OCI-LY7 (cell line): ENCODE results near the gene KATNBL1. TPM values are rescaled to one million over a fixed set of nuclear protein-coding genes. Genes with fewer than 3 reads are reported as not detected.

ENCODE experiments used
- BruUV-seq: library from RNA; stranded (reverse); fragments of 400-500 nt; replicated peaks from 2 replicates; lab custom pipeline; 2021; lab: Mats Ljungman, UMichigan
- CTCF ChIA-PET: fragments of 300-600 bp; sonication (Branson Sonifier 250); formaldehyde crosslinking; loops from one replicate; lab custom pipeline; 2022; ENCODE audit warnings: antibody characterized with exemption; ENCODE audit not compliant: unreplicated experiment; lab: Charles Lee
- POLR2A ChIA-PET: fragments of 300-600 bp; sonication (Branson Sonifier 250); formaldehyde crosslinking; loops from one replicate; lab custom pipeline; 2022; ENCODE audit warnings: antibody characterized with exemption; lab: Charles Lee
- DNase-seq: peaks from one replicate; pipeline ENCODE4 v3.0.0-alpha.2; 2015; ENCODE audit warnings: low spot score
- H2AFZ ChIP-seq: fragments of 200-600 bp; sonication (generic), shearing (Covaris generic); 2 replicates; pipeline ENCODE4 v1.6.1; 2014; ENCODE audit warnings: mild to moderate bottlenecking, antibody characterized with exemption, low read length, moderate library complexity
- H3K27ac ChIP-seq: fragments of 200-600 bp; sonication (generic); 2 replicates; pipeline ENCODE4 v1.5.1; 2014; ENCODE audit warnings: mixed run types, low read depth, mild to moderate bottlenecking, moderate library complexity, low read length, inconsistent platforms; ENCODE audit not compliant: poor library complexity, severe bottlenecking
- H3K36me3 ChIP-seq: fragments of 200-600 bp; sonication (generic); 2 replicates; pipeline ENCODE4 v1.6.1; 2014; ENCODE audit warnings: mild to moderate bottlenecking, antibody characterized with exemption, low read length, moderate library complexity, mixed read lengths; ENCODE audit not compliant: insufficient read depth
- H3K4me1 ChIP-seq: fragments of 200-600 bp; sonication (generic); 2 replicates; pipeline ENCODE4 v1.5.1; 2014; ENCODE audit warnings: mild to moderate bottlenecking, low read length; ENCODE audit not compliant: insufficient read depth, poor library complexity, severe bottlenecking
- H3K4me2 ChIP-seq: fragments of 200-600 bp; sonication (generic); 2 replicates; pipeline ENCODE4 v1.6.1; 2014; ENCODE audit warnings: mild to moderate bottlenecking, low read length
- H3K4me3 ChIP-seq: fragments of 200-600 bp; sonication (generic); 2 replicates; pipeline ENCODE4 v1.5.1; 2014; ENCODE audit warnings: mild to moderate bottlenecking, low read depth, low read length; ENCODE audit not compliant: poor library complexity, severe bottlenecking
- H3K79me2 ChIP-seq: fragments of 200-600 bp; sonication (generic); 2 replicates; pipeline ENCODE4 v1.6.1; 2016; ENCODE audit warnings: low read depth, mild to moderate bottlenecking, low read length, moderate library complexity, mixed read lengths; ENCODE audit not compliant: insufficient read depth
- H3K9me2 ChIP-seq: fragments of 200-600 bp; sonication (generic); 2 replicates; pipeline ENCODE4 v1.6.1; 2016; ENCODE audit warnings: mild to moderate bottlenecking, low read length, mixed read lengths; ENCODE audit not compliant: insufficient read depth
- H3K9me3 ChIP-seq: fragments of 200-600 bp; sonication (generic); 2 replicates; pipeline ENCODE4 v1.6.1; 2014; ENCODE audit warnings: mild to moderate bottlenecking, mixed run types, low read length, mixed read lengths
- H4K20me1 ChIP-seq: fragments of 200-600 bp; sonication (generic); 2 replicates; pipeline ENCODE4 v1.6.1; 2014; ENCODE audit warnings: mild to moderate bottlenecking, antibody characterized with exemption, low read length, moderate library complexity, mixed read lengths; ENCODE audit not compliant: insufficient read depth
- CTCF ChIP-seq: fragments of 200-600 bp; sonication (generic); conservative IDR thresholded peaks from 2 replicates; pipeline ENCODE4 v1.5.1; 2014; ENCODE audit warnings: mild to moderate bottlenecking, antibody characterized with exemption, low read length, moderate library complexity, mixed read lengths
- EZH2phosphoT487 ChIP-seq: fragments of 200-600 bp; sonication (generic); IDR thresholded peaks from 2 replicates; pipeline ENCODE4 v1.6.1; 2018; ENCODE audit warnings: low read depth, borderline replicate concordance, mild to moderate bottlenecking, mixed run types, antibody characterized with exemption, low read length, moderate library complexity, mixed read lengths
- intact Hi-C: fragments of 100-400 bp; cut with micrococcal nuclease; formaldehyde crosslinking; loops from one replicate; pipeline ENCODE4 v1.10.0; 2022; ENCODE audit not compliant: unreplicated experiment
- total RNA-seq, 2 experiments: library from RNA; depleted of rRNA in 1 of 2; stranded (reverse); fragments of >200 nt in 1 of 2; shearing (Covaris generic) in 1 of 2; gene quantifications; 2 replicates each; pipeline ENCODE4 v1.2.3, GENCODE V29; 2014 to 2022

The KATNBL1 gene
- total RNA-seq, 2 experiments from 2014 or later: 44.8 to 64.6 TPM

GRCh38 chr15:34206011-34206410, 3.9 kb downstream of the KATNBL1 start:
- Histone ChIP-seq H3K9me2 (no peaks in the 10 kb centered on the region), H3K36me3 (peaks cover 21% of the 10 kb centered on the region), H3K79me2 (peaks cover 55% of the 10 kb centered on the region), H3K4me2 (no peak overlapping the region), H3K9me3 (no peaks in the 10 kb centered on the region), H3K4me1 (peaks cover 14% of the 10 kb centered on the region), H3K27ac (no peak overlapping the region), H4K20me1 (0 out of 2 replicates have a peak, but pooled peaks cover 7% of the 10 kb centered on the region), H3K4me3 (no peak overlapping the region), H2AFZ (no peak overlapping the region)
- no TSS peak for BruUV-seq
- ChIA-PET POLR2A (no interaction called here), CTCF (no interaction called here)
- intact Hi-C loops: loop anchor here (5.0 kb wide), 1 partner anchor 104 kb away; the partner anchor contains the start of genes EMC7 and PGBD4
- no peak for DNase-seq
- TF ChIP-seq CTCF (no peak), EZH2phosphoT487 (no peak)

- peaks cover 8% of the 10 kb centered on the region for H3K4me1 ChIP-seq
- ChIA-PET POLR2A (interaction anchor here (0.7 kb wide), 1 partner anchor 68 kb away, joined by 3 read pairs; no protein-coding TSS in a partner anchor), CTCF (no interaction called here)
- BruUV-seq: no TSS peak
- H3K4me3 ChIP-seq: no peak overlapping the region
- intact Hi-C loops: no loop called here
- no peak for TF ChIP-seq EZH2phosphoT487
- no peak for TF ChIP-seq CTCF
- no peak overlapping the region for H2AFZ ChIP-seq
- DNase-seq: no peak
- no peaks in the 10 kb centered on the region for H3K9me2 ChIP-seq
- H3K36me3 ChIP-seq: peaks cover 34% of the 10 kb centered on the region
- peaks cover 50% of the 10 kb centered on the region for H3K79me2 ChIP-seq
- H3K9me3 ChIP-seq: no peaks in the 10 kb centered on the region
- H4K20me1 ChIP-seq: 0 out of 2 replicates have a peak, but pooled peaks cover 5% of the 10 kb centered on the region
- no peak overlapping the region for H3K27ac ChIP-seq
- no peak overlapping the region for H3K4me2 ChIP-seq
Measured at GRCh38 chr15:34203936-34204335, 6.0 kb downstream of the KATNBL1 start.

- H3K79me2 ChIP-seq: peaks cover 44% of the 10 kb centered on the region
- no peak for DNase-seq
- no peak overlapping the region for H2AFZ ChIP-seq
- intact Hi-C loops: no loop called here
- H3K36me3 ChIP-seq: peaks cover 34% of the 10 kb centered on the region
- no peaks in the 10 kb centered on the region for H3K9me2 ChIP-seq
- no peak overlapping the region for H3K4me2 ChIP-seq
- H3K4me1 ChIP-seq: peaks cover 3% of the 10 kb centered on the region
- CTCF ChIA-PET: no interaction called here
- H3K9me3 ChIP-seq: no peaks in the 10 kb centered on the region
- H3K4me3 ChIP-seq: no peak overlapping the region
- BruUV-seq: no TSS peak
- TF ChIP-seq EZH2phosphoT487 (no peak), CTCF (no peak)
- H3K27ac ChIP-seq: no peak overlapping the region
- POLR2A ChIA-PET: no interaction called here
- no peaks in the 10 kb centered on the region for H4K20me1 ChIP-seq
Measured at GRCh38 chr15:34203305-34203704, 6.6 kb downstream of the KATNBL1 start.
